ENCODE results near the gene TMEM255B.
"Not testable (repeated sequence)": the region's sequence is repeated elsewhere in the genome, so short reads cannot be mapped to it uniquely, and the experiment has no call there.

The TMEM255B gene

GRCh38 chr13:113794086-113794485 lies 35.1 kb downstream of the TMEM255B start:
- in situ Hi-C loops (cut with MboI; ENCODE audit: low pct_unique_long_range_greater_than_20kb, low sequenced_read_pairs) = no loop called here
- DNase-seq = no peak

- DNase-seq = no peak
- in situ Hi-C loops (cut with MboI; ENCODE audit: low pct_unique_long_range_greater_than_20kb, low sequenced_read_pairs) = no loop called here
Observed at GRCh38 chr13:113794764-113795173, 35.7 kb downstream of the TMEM255B start.

- DNase-seq; in situ Hi-C loops (cut with MboI; ENCODE audit: low pct_unique_long_range_greater_than_20kb, low sequenced_read_pairs): not testable (repeated sequence)
Observed at GRCh38 chr13:113795362-113795761, 36.3 kb downstream of the TMEM255B start.

- in situ Hi-C loops (cut with MboI; ENCODE audit: low pct_unique_long_range_greater_than_20kb, low sequenced_read_pairs) = no loop called here
Observed at GRCh38 chr13:113796211-113796963, 37.4 kb downstream of the TMEM255B start.

GRCh38 chr13:113796964-113797676 lies 38.1 kb downstream of the TMEM255B start:
- no peak for DNase-seq
- in situ Hi-C loops (cut with MboI; ENCODE audit: low pct_unique_long_range_greater_than_20kb, low sequenced_read_pairs) = no loop called here

More at GRCh38 chr13:113796211-113796963, 37.4 kb downstream of the TMEM255B start:
- no peak for DNase-seq

- no peak for DNase-seq
- in situ Hi-C loops (cut with MboI; ENCODE audit: low pct_unique_long_range_greater_than_20kb, low sequenced_read_pairs) = no loop called here
Observed at GRCh38 chr13:113798200-113798811, 39.3 kb downstream of the TMEM255B start.

GRCh38 chr13:113800576-113800926 lies 41.5 kb downstream of the TMEM255B start:
- DNase-seq = no peak
- in situ Hi-C loops (cut with MboI; ENCODE audit: low pct_unique_long_range_greater_than_20kb, low sequenced_read_pairs) = no loop called here

- no peak for DNase-seq
- in situ Hi-C loops (cut with MboI; ENCODE audit: low pct_unique_long_range_greater_than_20kb, low sequenced_read_pairs) = no loop called here
Observed at GRCh38 chr13:113801289-113801961, 42.4 kb downstream of the TMEM255B start.

GRCh38 chr13:113802090-113802531 lies 43.1 kb downstream of the TMEM255B start:
- in situ Hi-C loops (cut with MboI; ENCODE audit: low pct_unique_long_range_greater_than_20kb, low sequenced_read_pairs) = no loop called here
- DNase-seq = no peak

GRCh38 chr13:113802761-113803160 lies 43.7 kb downstream of the TMEM255B start:
- in situ Hi-C loops (cut with MboI; ENCODE audit: low pct_unique_long_range_greater_than_20kb, low sequenced_read_pairs) = no loop called here
- DNase-seq = no peak

GRCh38 chr13:113803409-113804016 lies 44.5 kb downstream of the TMEM255B start:
- no peak for DNase-seq
- in situ Hi-C loops (cut with MboI; ENCODE audit: low pct_unique_long_range_greater_than_20kb, low sequenced_read_pairs) = no loop called here

- DNase-seq = no peak
- in situ Hi-C loops (cut with MboI; ENCODE audit: low pct_unique_long_range_greater_than_20kb, low sequenced_read_pairs) = no loop called here
Observed at GRCh38 chr13:113804017-113804702, 45.1 kb downstream of the TMEM255B start.

GRCh38 chr13:113804703-113805430 lies 45.8 kb downstream of the TMEM255B start:
- DNase-seq = no peak

GRCh38 chr13:113805431-113806103 lies 46.5 kb downstream of the TMEM255B start:
- no peak for DNase-seq
- in situ Hi-C loops (cut with MboI; ENCODE audit: low pct_unique_long_range_greater_than_20kb, low sequenced_read_pairs) = no loop called here

More at GRCh38 chr13:113804703-113805430, 45.8 kb downstream of the TMEM255B start:
- in situ Hi-C loops (cut with MboI; ENCODE audit: low pct_unique_long_range_greater_than_20kb, low sequenced_read_pairs) = no loop called here

GRCh38 chr13:113806104-113806471 lies 47.1 kb downstream of the TMEM255B start:
- no peak for DNase-seq
- in situ Hi-C loops (cut with MboI; ENCODE audit: low pct_unique_long_range_greater_than_20kb, low sequenced_read_pairs) = no loop called here

GRCh38 chr13:113806526-113806925 lies 47.5 kb downstream of the TMEM255B start:
- in situ Hi-C loops (cut with MboI; ENCODE audit: low pct_unique_long_range_greater_than_20kb, low sequenced_read_pairs) = no loop called here
- no peak for DNase-seq

GRCh38 chr13:113808058-113808834 lies 49.2 kb downstream of the TMEM255B start:
- in situ Hi-C loops (cut with MboI; ENCODE audit: low pct_unique_long_range_greater_than_20kb, low sequenced_read_pairs) = no loop called here

More at GRCh38 chr13:113808058-113808834, 49.2 kb downstream of the TMEM255B start:
- DNase-seq = no peak

Measured in KBM-7 (cell line).